ENCODE data around the gene KLHL35.
"Not testable (repeated sequence)": the region's sequence is repeated elsewhere in the genome, so short reads cannot be mapped to it uniquely, and the experiment has no call there.

Gene KLHL35

DNA sequence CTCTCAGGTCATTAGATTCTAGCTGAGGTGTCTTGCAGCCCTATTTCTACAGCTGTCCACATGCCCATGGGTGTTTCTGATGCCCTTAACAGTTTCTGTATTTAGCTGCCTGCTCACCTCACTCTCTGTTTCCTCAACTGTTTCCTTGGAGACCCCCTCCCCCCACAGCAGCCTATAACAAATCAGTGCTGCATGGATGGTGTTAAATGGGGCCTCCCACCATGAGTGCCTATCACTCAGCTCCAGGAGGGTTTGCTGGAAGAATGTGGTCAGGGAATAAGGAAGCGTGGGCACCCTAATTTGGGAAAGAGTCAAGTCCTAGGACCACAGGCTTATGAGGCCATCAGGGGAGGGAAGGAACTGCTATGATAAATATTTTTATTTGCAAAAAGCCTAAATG is 8.6 kb downstream of the KLHL35 start:
- H3K27ac ChIP-seq, result no peak overlapping the region
- TF ChIP-seq, protein P1, sequence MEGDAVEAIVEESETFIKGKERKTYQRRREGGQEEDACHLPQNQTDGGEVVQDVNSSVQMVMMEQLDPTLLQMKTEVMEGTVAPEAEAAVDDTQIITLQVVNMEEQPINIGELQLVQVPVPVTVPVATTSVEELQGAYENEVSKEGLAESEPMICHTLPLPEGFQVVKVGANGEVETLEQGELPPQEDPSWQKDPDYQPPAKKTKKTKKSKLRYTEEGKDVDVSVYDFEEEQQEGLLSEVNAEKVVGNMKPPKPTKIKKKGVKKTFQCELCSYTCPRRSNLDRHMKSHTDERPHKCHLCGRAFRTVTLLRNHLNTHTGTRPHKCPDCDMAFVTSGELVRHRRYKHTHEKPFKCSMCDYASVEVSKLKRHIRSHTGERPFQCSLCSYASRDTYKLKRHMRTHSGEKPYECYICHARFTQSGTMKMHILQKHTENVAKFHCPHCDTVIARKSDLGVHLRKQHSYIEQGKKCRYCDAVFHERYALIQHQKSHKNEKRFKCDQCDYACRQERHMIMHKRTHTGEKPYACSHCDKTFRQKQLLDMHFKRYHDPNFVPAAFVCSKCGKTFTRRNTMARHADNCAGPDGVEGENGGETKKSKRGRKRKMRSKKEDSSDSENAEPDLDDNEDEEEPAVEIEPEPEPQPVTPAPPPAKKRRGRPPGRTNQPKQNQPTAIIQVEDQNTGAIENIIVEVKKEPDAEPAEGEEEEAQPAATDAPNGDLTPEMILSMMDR (conservative IDR thresholded peaks at IDR 0.05), result no peak

- peak overlapping the region; percentile 66 for H3K27ac ChIP-seq
- TF ChIP-seq, protein P1 (conservative IDR thresholded peaks at IDR 0.05), result no peak
These were observed 9.3 kb downstream of the KLHL35 start for GRCh38 chr11:75423721-75424120.

DNA sequence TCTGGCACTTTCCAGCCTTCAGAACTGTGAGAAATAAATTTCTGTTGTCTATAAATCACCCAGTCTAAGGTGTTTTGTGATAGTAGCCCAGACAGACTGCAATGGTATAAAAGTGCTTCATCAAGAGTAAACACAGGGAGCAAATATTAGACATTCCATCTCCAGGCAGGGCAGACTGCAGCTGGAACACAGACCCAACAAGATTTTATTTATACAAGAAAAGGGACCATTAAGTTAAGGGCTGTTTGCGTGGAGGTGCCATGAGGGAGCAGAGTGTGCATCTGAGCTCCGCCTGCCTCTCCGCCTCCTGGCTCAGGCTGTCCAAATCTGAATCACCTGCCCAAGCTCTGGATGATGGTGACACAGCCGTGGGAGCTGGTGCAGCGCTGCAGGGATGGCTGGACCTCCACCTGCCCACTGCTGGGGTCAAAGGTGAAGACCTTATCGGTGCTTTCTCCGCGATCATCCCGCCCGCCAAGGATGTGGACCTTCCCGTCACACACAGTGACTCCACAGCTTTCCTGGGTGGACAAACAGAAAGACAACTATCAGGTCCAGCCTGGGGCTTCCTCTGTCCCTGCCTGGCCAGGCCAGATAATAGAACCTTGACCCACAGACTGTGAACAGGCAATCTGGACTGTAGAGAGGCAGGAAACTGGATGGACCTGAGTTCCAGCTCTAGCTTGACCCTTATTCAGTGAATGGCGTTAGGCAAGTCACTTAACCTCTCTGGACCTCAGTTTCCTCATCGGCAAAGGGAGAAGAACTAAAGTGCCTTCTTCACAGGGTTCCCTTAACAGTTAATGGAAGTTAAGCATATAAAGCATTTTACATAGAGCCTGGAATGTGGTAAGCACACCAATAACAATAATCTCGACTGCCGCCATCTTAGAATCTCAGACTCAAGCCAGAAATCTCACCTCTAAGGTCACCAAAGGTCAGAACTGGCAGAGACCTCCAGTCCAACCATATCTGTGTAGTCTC is 10.5 kb downstream of the KLHL35 start:
- peak overlapping the region; percentile 66 for H3K27ac ChIP-seq
- TF ChIP-seq, protein P1 (conservative IDR thresholded peaks at IDR 0.05), result no peak

DNA sequence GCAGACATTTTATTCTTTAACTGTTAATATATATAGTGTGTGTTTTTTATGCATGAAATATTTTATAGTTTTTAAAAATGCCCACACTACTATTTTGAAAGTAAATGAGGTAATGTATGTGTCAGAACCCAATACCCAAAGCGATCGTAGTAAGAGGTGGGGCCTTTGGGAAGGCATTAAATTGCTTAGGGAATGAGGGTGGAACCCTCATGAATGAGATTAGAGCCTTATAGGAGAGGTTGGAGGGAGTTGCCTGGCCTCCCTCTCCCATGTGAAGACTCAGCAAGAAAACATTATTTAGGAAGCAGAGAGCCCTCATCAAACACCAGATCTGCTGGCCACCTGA is 11.1 kb downstream of the KLHL35 start:
- H3K27ac ChIP-seq, result peak overlapping the region; percentile 66
- TF ChIP-seq, protein P1 (conservative IDR thresholded peaks at IDR 0.05), result no peak

GRCh38 chr11:75421035-75421602 is 11.9 kb downstream of the KLHL35 start:
- H3K27ac ChIP-seq, result peak overlapping the region; percentile 66
- TF ChIP-seq, protein P1 (conservative IDR thresholded peaks at IDR 0.05), result no peak

DNA sequence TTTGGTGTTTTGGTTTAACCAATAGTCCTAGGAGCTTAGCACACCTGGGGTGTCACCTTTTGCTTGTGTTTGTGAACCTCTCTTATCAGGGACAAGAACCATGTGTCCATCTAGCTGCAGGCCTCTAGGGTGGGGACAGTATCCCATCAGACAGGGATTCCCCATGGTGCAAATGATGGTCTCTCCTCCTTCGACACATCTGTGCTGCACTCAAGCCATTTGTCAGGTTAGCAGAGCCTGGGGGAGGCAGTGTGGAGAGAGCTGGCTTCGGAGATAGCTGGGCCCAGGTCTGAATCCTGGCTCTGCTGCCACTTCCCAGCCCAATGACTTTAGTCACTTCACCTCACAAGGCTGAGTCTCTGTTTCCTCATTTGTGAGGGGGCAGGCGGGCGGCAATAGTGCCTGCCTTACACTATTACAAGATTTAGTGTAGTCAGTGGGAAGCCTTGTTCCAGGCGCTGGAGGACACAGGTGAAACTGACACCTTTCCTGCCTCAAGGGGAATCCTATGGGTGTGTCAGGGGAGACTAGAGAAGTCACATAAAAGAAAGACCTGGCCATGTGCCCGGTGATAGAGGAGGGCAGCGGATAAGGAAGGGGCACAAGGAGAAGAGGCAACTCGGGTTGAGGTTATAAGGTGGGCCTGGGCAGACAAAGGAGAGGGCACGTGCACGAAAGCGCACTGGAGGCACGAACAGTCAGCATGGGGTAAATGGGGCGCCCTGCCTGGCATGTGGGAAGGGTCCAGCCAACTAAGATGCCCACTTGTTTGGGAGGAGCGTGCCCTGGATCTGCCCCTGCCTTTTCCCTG is 12.6 kb downstream of the KLHL35 start:
- TF ChIP-seq, protein P1 (conservative IDR thresholded peaks at IDR 0.05), result no peak

DNA sequence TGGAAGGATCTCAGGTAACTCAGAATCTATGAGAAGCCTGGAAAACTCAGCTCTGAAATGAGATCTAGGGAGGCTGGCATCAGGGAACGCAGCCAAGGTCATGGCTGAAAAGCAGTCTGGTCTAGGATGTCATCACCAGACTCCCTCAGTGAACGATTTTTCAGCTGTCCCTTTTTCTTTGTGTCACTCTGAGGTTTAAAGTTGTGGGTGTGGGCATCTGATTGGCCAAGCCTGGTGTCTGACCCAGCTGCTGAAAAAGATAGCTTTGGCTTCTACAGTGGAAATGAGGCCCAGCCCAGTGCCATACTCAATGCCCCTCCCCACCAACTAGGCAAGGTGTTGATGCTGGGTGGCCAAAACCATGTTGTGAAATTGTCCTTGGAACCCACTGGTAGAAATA is 19.1 kb downstream of the KLHL35 start:
- no peak overlapping the region for H3K27ac ChIP-seq
- TF ChIP-seq, protein P1 (conservative IDR thresholded peaks at IDR 0.05), result no peak

More for the DNA sequence above, 12.6 kb downstream of the KLHL35 start:
- H3K27ac ChIP-seq, result peak overlapping the region; percentile 66

- not testable (repeated sequence) for H3K27ac ChIP-seq
These were observed 19.9 kb downstream of the KLHL35 start for GRCh38 chr11:75413146-75413545.

DNA sequence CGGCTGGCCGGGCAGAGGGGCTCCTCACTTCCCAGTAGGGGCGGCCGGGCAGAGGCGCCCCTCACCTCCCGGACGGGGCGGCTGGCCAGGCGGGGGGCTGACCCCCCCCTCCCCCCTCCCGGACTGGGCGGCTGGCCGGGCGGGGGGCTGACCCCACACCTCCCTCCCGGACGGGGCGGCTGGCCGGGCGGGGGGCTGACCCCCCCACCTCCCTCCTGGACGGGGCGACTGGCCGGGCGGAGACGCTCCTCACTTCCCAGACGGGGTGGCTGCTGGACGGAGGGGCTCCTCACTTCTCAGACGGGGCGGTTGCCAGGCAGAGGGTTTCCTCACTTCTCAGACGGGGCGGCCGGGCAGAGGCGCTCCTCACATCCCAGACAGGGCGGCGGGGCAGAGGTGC is 23.0 kb downstream of the KLHL35 start:
- H3K27ac ChIP-seq, result not testable (repeated sequence)
